ENCODE measurements around the gene FRMD8. TPM values are rescaled to one million over a fixed set of nuclear protein-coding genes. Genes with fewer than 3 reads are reported as not detected.

Gene FRMD8
- total RNA-seq, 1 experiment from 2014 or later, result 68.3 TPM

DNA sequence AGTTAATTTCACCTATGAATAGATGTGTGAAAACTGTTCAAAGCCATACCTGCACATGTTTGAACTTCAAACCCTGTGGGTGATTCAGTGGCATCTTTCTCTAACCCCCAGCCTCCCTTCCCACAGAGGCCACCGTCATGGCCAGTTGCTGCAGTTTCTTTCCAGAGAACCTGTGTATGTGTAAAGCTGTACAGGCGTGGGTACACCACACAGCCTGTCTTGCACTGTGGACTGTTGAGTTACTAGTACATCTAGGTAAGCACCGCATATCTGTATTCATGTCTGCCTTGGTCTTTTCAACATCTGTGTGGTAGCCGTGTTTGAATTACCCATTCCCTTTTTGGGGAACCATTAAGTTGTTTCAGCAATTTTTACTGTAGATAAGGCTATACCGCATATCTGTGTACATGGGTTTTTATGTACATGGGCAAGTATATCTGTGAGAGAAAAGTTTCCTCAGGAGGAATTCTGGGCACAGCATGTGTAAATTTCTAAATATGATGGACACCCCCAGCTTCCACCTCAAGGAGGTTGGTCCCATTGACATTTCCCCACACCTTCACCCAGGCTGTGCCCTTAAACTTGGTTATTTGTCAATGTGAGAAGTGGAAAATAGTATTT lies 50.1 kb downstream of the FRMD8 start:
- H3K4me1 ChIP-seq (ENCODE audit: insufficient read depth, low read length), result no peaks in the 10 kb centered on the region
- DNase-seq (peak; percentile 12), ATAC-seq (peak; percentile 6)
- H4K20me1 ChIP-seq (ENCODE audit: low read length), result peaks cover 21% of the 10 kb centered on the region; the same call in 1 of the 2 replicates
- no TSS peak for BruUV-seq (replicated peaks)
- ChIA-PET POLR2A (ENCODE audit: unreplicated experiment) (interaction anchor here (0.6 kb wide), 2 partner anchors 14 to 71 kb away, joined by 3 to 16 read pairs; partner anchors contain the start of gene NEAT1), CTCF (no interaction called here)
- no peak overlapping the region for H3K9ac ChIP-seq (ENCODE audit: low read length)
- no peaks in the 10 kb centered on the region for H3K9me2 ChIP-seq (replicated peaks; ENCODE audit: low read length)
- H3K9me3 ChIP-seq (ENCODE audit: low read length), result no peaks in the 10 kb centered on the region
- no peak overlapping the region for H3K4me3 ChIP-seq (ENCODE audit: low read length)
- no peak for TF ChIP-seq EZH2 (IDR thresholded peaks at IDR 0.05; ENCODE audit: low read length, unreplicated experiment)
- TF ChIP-seq EZH2phosphoT487 (IDR thresholded peaks at IDR 0.05; ENCODE audit: borderline replicate concordance, low read length), result no peak
- TF ChIP-seq, protein P1, sequence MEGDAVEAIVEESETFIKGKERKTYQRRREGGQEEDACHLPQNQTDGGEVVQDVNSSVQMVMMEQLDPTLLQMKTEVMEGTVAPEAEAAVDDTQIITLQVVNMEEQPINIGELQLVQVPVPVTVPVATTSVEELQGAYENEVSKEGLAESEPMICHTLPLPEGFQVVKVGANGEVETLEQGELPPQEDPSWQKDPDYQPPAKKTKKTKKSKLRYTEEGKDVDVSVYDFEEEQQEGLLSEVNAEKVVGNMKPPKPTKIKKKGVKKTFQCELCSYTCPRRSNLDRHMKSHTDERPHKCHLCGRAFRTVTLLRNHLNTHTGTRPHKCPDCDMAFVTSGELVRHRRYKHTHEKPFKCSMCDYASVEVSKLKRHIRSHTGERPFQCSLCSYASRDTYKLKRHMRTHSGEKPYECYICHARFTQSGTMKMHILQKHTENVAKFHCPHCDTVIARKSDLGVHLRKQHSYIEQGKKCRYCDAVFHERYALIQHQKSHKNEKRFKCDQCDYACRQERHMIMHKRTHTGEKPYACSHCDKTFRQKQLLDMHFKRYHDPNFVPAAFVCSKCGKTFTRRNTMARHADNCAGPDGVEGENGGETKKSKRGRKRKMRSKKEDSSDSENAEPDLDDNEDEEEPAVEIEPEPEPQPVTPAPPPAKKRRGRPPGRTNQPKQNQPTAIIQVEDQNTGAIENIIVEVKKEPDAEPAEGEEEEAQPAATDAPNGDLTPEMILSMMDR (conservative IDR thresholded peaks at IDR 0.05; ENCODE audit: low read depth, low read length), result no peak
- no peaks in the 10 kb centered on the region for H3K27me3 ChIP-seq (ENCODE audit: low read length)
- no peak overlapping the region for H3K27ac ChIP-seq (ENCODE audit: low read length)
- peaks cover 30% of the 10 kb centered on the region for H3K36me3 ChIP-seq (ENCODE audit: low read depth, low read length)
- H3K79me2 ChIP-seq (ENCODE audit: low read length), result peaks cover 41% of the 10 kb centered on the region
- H3K4me2 ChIP-seq (ENCODE audit: low read length), result no peak overlapping the region
- H2AFZ ChIP-seq (ENCODE audit: low read length), result no peak overlapping the region
- peaks cover 52% of the 10 kb centered on the region for H3F3A ChIP-seq (ENCODE audit: low read length, unreplicated experiment)
- intact Hi-C loops (cut with micrococcal nuclease), result no loop called here

DNA sequence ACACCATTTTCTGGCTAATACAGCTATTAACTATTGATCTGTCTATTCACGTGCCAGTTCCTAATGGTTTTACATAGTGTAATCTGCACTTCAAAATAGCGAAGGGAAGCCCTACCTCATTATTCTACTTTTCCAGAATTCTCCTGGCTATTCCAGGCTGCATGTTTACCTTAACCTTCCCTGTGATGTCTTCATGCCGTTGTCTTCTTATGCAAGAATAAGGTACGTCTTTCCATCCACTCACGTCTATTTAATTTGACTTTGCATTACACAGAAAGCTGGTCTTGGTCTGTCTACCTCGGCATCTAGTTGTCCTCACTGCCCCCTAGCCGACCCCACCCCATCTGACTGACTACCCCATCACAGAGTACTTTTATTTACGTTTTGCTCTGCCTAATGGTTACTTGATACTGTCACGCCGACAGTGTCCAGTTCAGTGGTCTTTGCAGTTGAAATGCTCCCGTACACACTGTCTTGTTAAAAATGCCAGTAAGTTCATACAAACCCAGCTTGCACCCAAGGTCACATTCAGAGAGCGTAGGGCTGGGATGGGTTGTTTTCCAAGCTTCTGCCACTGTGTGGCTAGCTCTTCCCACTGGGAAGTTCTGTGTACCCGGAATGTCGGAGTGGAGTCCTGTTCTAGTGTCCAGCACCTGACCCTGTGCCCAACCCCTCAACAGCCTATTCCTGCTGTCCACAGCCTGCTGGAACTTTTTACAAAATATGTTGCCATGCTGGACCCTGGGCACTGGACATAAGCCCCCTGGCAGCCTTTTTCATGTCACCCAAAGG lies 51.2 kb downstream of the FRMD8 start:
- no peak for ATAC-seq
- Histone ChIP-seq H3K4me3 (ENCODE audit: low read length) (no peak overlapping the region), H3K36me3 (ENCODE audit: low read depth, low read length) (peaks cover 30% of the 10 kb centered on the region), H3K9ac (ENCODE audit: low read length) (no peak overlapping the region), H3K27me3 (ENCODE audit: low read length) (no peaks in the 10 kb centered on the region), H2AFZ (ENCODE audit: low read length) (no peak overlapping the region), H3K4me1 (ENCODE audit: insufficient read depth, low read length) (no peaks in the 10 kb centered on the region), H3K27ac (ENCODE audit: low read length) (no peak overlapping the region), H3F3A (ENCODE audit: low read length, unreplicated experiment) (peaks cover 42% of the 10 kb centered on the region), H3K79me2 (ENCODE audit: low read length) (peaks cover 33% of the 10 kb centered on the region; the same call in 1 of the 2 replicates), H4K20me1 (ENCODE audit: low read length) (peaks cover 14% of the 10 kb centered on the region; the same call in 1 of the 2 replicates), H3K4me2 (ENCODE audit: low read length) (no peak overlapping the region), H3K9me3 (ENCODE audit: low read length) (no peaks in the 10 kb centered on the region), H3K9me2 (replicated peaks; ENCODE audit: low read length) (no peaks in the 10 kb centered on the region)
- BruUV-seq (replicated peaks), result no TSS peak
- ChIA-PET POLR2A (ENCODE audit: unreplicated experiment) (interaction anchor here (0.5 to 0.6 kb wide), 2 partner anchors 61 to 70 kb away, joined by 3 to 16 read pairs; partner anchors contain the start of gene MALAT1), CTCF (no interaction called here)
- no peak for DNase-seq
- intact Hi-C loops (cut with micrococcal nuclease), result no loop called here
- TF ChIP-seq, protein P1 (conservative IDR thresholded peaks at IDR 0.05; ENCODE audit: low read depth, low read length), result no peak
- TF ChIP-seq EZH2phosphoT487 (IDR thresholded peaks at IDR 0.05; ENCODE audit: borderline replicate concordance, low read length), result no peak
- TF ChIP-seq EZH2 (IDR thresholded peaks at IDR 0.05; ENCODE audit: low read length, unreplicated experiment), result no peak
